GM12873 (cell line): ENCODE data around the gene LRRC75B.

ENCODE experiments used
- TF ChIP-seq, protein P1 (sequence below): IDR thresholded peaks from 2 replicates; pipeline ENCODE4 v1.5.1; 2012; ENCODE audit warnings: low read depth, mild to moderate bottlenecking, moderate library complexity, low read length, control low read depth; ENCODE audit not compliant: insufficient read depth; ENCODE audit errors: missing control alignments

The LRRC75B gene

DNA sequence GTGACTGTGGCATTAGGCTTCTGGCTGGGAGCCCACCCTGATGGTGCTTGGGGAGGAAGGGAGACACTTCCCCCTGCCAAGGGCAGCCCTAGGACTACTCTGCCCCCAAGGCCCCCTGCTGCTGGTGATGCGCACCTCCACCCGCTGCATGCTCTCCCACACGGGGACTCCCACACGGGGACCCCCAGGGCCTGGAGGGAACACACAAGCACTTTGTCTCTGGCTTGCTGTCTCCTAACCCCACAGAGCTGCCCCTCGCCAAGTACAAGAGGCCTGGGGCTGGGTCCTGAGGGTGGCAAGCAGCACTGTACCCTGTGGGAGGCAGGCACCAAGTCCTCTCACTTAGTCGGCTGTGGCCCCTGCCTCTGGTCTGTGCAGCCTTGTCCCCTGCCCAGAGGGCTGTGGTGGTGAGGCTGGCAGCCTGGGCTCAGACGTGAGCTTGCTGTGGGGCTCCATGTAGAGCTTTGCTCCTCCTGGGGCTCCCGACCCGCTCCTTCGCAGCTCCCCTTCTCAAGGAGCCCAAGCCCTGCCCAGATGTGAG is 7.9 kb downstream of the LRRC75B start:
- TF ChIP-seq, protein P1, sequence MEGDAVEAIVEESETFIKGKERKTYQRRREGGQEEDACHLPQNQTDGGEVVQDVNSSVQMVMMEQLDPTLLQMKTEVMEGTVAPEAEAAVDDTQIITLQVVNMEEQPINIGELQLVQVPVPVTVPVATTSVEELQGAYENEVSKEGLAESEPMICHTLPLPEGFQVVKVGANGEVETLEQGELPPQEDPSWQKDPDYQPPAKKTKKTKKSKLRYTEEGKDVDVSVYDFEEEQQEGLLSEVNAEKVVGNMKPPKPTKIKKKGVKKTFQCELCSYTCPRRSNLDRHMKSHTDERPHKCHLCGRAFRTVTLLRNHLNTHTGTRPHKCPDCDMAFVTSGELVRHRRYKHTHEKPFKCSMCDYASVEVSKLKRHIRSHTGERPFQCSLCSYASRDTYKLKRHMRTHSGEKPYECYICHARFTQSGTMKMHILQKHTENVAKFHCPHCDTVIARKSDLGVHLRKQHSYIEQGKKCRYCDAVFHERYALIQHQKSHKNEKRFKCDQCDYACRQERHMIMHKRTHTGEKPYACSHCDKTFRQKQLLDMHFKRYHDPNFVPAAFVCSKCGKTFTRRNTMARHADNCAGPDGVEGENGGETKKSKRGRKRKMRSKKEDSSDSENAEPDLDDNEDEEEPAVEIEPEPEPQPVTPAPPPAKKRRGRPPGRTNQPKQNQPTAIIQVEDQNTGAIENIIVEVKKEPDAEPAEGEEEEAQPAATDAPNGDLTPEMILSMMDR: no peak

DNA sequence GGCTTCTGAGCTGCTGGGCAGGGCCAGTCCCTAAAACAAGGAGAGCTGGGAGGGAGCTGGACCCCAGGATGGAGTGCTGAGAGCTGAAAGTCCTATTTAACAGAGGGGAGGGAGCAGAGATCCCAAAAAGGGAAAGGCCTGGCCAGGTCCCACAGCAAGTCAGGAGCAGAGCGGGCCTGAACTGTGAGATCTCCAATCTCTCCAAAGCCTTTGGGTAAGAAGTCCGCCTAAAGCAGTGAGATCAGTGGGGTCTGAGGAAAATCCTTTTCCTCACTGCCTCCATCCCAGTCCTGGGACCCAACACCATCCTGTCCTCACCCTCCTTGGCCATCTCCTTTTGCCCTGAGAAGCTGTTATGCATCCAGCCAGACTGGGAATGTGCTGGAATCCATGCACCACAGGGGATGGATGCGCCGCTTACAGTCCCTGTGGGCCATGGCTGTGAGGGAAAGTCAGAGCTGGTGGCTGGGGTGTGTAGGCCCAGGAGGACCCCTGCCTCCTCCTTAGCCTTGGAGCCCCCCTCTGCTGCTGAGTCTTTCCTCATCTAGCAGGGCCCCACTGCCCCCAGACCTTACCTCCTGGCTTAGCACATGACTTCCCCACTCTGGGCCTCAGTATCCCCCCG is 8.6 kb downstream of the LRRC75B start:
- TF ChIP-seq, protein P1: no peak

DNA sequence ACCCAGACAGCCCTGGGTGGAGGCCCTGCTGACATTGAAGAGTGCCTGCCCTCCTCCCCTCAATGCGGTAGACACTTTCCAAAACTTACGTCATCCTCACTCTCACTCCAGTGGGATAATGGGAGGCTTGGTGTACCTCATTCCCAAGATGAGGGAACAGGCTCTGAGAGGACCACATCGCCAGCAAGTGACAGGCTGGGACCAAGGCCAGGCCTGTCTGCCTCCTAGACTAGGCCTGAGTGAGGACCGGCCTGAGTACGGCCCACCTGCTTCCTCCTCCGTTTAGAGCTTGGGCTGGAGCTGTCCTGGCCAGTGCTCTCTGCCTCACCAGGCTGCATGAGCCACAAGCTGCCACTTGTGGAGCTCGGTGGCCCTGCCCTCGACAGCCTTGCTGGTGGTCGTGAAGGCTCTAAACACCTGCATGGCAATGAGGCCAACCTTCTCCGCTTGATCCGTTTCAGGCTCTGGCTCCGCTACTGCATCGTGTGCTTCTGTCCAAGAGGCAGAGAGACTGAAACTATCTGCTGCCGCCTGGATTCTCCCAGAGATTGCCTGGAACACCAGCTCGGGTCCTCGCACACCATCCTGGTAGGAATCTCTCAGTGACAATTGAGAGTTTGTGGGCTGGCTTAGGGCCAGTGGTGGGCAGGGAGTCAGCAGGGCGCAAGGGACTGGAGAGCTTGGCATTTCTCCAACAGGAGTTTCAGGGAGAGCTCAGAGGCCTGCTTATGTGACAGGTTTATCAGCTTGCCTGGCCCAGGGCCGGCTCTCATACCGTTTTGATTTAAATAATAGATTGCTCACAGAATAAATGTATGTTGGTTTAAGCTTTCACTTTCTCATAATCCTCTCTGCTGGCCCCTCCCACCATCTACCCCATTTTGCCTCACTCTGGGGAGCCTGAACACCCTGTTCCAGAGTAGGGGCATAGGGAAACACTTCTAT is 9.4 kb downstream of the LRRC75B start:
- TF ChIP-seq, protein P1: no peak

DNA sequence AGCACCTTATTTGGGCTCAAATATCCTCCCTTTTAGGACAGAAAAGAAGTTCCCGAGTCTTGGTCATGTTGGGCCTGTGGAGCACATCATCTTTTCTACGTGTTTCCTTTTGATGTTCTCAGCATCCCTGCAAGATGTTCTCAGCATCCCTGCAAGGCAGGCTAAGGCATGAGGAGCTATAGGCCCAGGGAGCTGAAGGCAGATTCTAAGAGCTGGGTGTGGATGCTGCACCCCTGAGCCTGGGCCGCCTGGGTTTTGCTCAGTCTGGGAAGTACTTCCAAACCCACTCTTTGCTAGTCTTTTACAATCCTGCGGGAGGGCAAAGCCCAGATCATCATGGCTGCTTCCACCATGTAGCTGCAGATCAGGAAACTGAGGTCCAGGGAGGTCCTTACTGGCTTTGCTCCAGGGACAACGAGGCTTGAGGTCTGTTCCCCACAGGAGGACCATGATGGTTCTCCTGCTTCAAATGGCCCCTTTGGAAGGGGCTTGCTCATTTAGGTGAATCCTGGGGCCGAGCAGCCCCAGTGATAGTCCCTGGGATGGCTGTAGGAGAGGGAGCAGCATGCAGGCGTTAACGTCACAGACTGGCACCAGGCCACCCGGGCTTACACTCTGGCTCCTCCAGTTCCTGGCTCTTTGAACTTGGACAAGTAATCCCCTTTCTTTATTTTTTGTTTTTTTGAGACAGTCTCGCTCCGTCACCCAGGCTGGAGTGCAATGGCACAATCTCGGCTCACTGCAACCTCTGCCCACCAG is 10.6 kb downstream of the LRRC75B start:
- TF ChIP-seq, protein P1: no peak

DNA sequence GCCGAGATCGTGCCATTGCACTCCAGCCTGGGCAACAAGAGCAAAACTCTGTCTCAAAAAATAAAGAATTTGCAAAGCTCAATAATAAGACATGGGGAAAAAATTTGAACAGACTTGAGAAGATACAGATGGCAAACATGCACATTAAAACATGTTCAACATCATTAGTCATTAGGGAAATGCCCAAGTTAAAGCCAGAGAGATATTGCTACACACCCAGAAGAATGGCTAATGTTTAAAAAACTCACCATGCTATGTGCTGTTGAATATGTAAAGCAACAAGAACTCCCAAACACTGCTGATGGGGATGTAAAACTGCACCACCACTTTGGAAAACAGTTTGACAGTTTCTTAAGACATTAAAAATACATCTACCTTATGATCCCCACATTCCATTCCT is 12.6 kb downstream of the LRRC75B start:
- TF ChIP-seq, protein P1: no peak

DNA sequence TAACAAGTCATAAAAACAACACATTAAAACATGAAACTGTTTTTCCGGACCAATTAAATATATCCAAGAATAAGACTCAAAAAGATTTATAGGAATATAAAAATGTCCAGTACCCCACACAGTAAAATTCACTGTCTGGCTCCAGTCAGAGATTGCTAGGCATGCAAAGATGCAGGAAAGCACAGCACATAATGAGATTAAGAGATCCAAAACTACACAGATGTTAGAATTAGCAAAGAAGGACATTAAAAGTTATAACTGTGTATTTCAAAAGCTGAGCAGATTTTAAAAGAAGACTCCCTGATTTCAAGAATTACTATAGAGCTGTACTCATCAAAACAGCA is 13.6 kb downstream of the LRRC75B start:
- TF ChIP-seq, protein P1: no peak
